GM23338 (cell line): ENCODE measurements around the gene PCDHGA8.
"Not testable (repeated sequence)": the region's sequence is repeated elsewhere in the genome, so short reads cannot be mapped to it uniquely, and the experiment has no call there.

Source experiments
- EZH2 ChIP-seq: fragments of 200-600 bp; sonication (generic); IDR thresholded peaks from one replicate; pipeline ENCODE4 v1.8.0; 2017; ENCODE audit warnings: antibody characterized with exemption, mild to moderate bottlenecking, low read depth; ENCODE audit not compliant: unreplicated experiment
- EZH2phosphoT487 ChIP-seq: fragments of 200-600 bp; sonication (generic); IDR thresholded peaks from one replicate; pipeline ENCODE4 v1.8.1; 2018; ENCODE audit warnings: antibody characterized with exemption; ENCODE audit not compliant: unreplicated experiment
- ZNF462 ChIP-seq: fragments of 250-450 bp; sonication (Bioruptor Pico); IDR thresholded peaks from 2 replicates; pipeline ENCODE4 v1.5.0; 2020; ENCODE audit warnings: mild to moderate bottlenecking, moderate library complexity
- TF ChIP-seq, protein P1 (sequence below), 2 experiments: fragments of 200-600 bp in 1 of 2; sonication (generic) in 1 of 2; conservative IDR thresholded peaks; 2 replicates each; pipeline versions ENCODE4 v1.5.1 to v1.6.1; 2016 to 2017; ENCODE audit warnings: antibody characterized with exemption in 2 of 2, low read depth in 2 of 2, mild to moderate bottlenecking in 2 of 2, moderate library complexity in 1 of 2

GRCh38 chr5:141432308-141432707 is 39.9 kb downstream of the PCDHGA8 start:
- TF ChIP-seq, protein P1, sequence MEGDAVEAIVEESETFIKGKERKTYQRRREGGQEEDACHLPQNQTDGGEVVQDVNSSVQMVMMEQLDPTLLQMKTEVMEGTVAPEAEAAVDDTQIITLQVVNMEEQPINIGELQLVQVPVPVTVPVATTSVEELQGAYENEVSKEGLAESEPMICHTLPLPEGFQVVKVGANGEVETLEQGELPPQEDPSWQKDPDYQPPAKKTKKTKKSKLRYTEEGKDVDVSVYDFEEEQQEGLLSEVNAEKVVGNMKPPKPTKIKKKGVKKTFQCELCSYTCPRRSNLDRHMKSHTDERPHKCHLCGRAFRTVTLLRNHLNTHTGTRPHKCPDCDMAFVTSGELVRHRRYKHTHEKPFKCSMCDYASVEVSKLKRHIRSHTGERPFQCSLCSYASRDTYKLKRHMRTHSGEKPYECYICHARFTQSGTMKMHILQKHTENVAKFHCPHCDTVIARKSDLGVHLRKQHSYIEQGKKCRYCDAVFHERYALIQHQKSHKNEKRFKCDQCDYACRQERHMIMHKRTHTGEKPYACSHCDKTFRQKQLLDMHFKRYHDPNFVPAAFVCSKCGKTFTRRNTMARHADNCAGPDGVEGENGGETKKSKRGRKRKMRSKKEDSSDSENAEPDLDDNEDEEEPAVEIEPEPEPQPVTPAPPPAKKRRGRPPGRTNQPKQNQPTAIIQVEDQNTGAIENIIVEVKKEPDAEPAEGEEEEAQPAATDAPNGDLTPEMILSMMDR (conservative IDR thresholded peaks at IDR 0.05; ENCODE audit: low read depth in 2 of 2): not testable (repeated sequence)
- TF ChIP-seq EZH2; EZH2phosphoT487; ZNF462 (CRISPR knock-in tag): not testable (repeated sequence)
